SH-SY5Y (cell line): ENCODE measurements around the gene SGSM1.

Experiments used
- GATA2 ChIP-seq: IDR thresholded peaks from 2 replicates; pipeline ENCODE4 v1.6.1; 2011; ENCODE audit warnings: mild to moderate bottlenecking, low read depth, low read length
- GATA3 ChIP-seq: IDR thresholded peaks from 2 replicates; pipeline ENCODE4 v1.6.1; 2011; ENCODE audit warnings: low read depth, mild to moderate bottlenecking, low read length, moderate library complexity

DNA sequence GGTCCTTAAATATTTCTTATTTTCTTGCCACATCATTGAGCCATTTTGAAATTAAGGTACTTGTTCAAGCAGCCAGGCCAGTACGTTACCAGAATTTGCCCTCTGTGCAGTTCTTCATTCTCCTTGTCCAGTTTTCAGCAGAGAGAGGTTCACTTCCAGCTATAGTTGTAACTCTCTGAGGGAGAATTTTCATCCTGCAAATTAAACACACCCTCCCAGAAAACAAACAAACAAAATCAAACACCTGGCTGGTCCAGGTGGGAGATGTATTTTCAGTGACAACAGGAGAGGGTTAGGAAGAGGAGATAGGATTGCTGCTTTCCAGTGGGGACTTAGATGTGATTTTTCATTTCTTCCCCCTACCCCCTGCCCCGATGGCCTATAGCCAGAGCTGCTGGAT lies 95.4 kb downstream of the SGSM1 start:
- TF ChIP-seq GATA3 (no peak), GATA2 (no peak)
